HCT116 (cell line): Measurements from ENCODE around the gene AGAP1.

ENCODE experiments used
- CEBPB ChIP-seq: IDR thresholded peaks from 2 replicates; pipeline ENCODE4 v1.6.1; 2012; ENCODE audit warnings: low read depth
- EGR1 ChIP-seq: IDR thresholded peaks from 2 replicates; pipeline ENCODE4 v1.6.1; 2012; ENCODE audit warnings: low read depth
- EZH2phosphoT487 ChIP-seq: fragments of 200-600 bp; IDR thresholded peaks from 2 replicates; pipeline ENCODE4 v1.6.1; 2018; ENCODE audit warnings: antibody characterized with exemption, borderline replicate concordance
- MAX ChIP-seq: IDR thresholded peaks from 2 replicates; pipeline ENCODE4 v1.6.1; 2012
- POLR2A ChIP-seq: IDR thresholded peaks from 2 replicates; pipeline ENCODE4 v1.7.0; 2011; ENCODE audit warnings: borderline replicate concordance; ENCODE audit not compliant: insufficient read depth, insufficient read length; ENCODE audit errors: extremely low read depth
- POLR2AphosphoS5 ChIP-seq: IDR thresholded peaks from 2 replicates; pipeline ENCODE4 v1.6.1; 2011; ENCODE audit warnings: mild to moderate bottlenecking, low read depth, low read length, moderate library complexity
- SIN3A ChIP-seq: IDR thresholded peaks from 2 replicates; pipeline ENCODE4 v1.6.1; 2012; ENCODE audit warnings: low read depth
- SP1 ChIP-seq: IDR thresholded peaks from 2 replicates; pipeline ENCODE4 v1.6.1; 2012; ENCODE audit warnings: low read depth
- TCF7L2 ChIP-seq: IDR thresholded peaks from 2 replicates; pipeline ENCODE4 v1.7.0; 2011; ENCODE audit warnings: borderline replicate concordance, inconsistent platforms; ENCODE audit not compliant: insufficient read depth, insufficient read length; ENCODE audit errors: extremely low read depth
- ZNF274 ChIP-seq: fragments of 200-500 bp; sonication (Bioruptor generic); IDR thresholded peaks from 2 replicates; pipeline ENCODE4 v1.6.1; 2014; ENCODE audit warnings: mild to moderate bottlenecking, low read depth, low read length, inconsistent platforms
- TF ChIP-seq, protein P1 (sequence below), 3 experiments: fragments of 200-600 bp in 1 of 3; sonication (generic) in 1 of 3; IDR thresholded peaks in 2 of 3; conservative IDR thresholded peaks in 1 of 3; 2 replicates each; pipeline ENCODE4 v1.5.1; 2012 to 2017; ENCODE audit warnings: low read depth in 2 of 3, low read length in 2 of 3, antibody characterized with exemption in 1 of 3, borderline replicate concordance in 1 of 3, control low read depth in 1 of 3, mild to moderate bottlenecking in 1 of 3, mixed read lengths in 1 of 3, mixed run types in 1 of 3, moderate library complexity in 1 of 3; ENCODE audit not compliant: insufficient read depth in 1 of 3

DNA sequence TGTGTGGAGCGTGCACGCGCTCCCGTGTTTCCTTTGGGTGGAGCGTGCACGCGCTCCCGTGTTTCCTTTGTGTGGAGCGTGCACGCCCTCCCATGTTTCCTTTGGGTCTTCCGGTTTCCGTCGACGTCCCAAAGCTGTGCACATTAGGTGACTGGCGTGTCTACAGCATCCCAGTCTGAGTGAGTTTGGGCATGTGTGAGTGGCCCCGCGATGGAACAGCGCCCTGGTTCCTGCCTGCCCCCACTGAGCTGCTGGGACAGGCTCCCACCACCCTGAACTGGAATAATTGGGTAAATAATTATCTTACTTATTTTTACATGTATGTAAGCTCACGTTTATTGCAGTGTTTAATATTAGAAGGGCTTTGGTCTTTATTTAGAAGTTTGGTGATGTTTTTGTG lies 104.2 kb downstream of the AGAP1 start:
- TF ChIP-seq SIN3A (no peak), MAX (no peak), POLR2AphosphoS5 (no peak), SP1 (no peak), EZH2phosphoT487 (no peak), POLR2A (no peak), ZNF274 (no peak), TCF7L2 (no peak), EGR1 (no peak), CEBPB (no peak)
- TF ChIP-seq, protein P1, sequence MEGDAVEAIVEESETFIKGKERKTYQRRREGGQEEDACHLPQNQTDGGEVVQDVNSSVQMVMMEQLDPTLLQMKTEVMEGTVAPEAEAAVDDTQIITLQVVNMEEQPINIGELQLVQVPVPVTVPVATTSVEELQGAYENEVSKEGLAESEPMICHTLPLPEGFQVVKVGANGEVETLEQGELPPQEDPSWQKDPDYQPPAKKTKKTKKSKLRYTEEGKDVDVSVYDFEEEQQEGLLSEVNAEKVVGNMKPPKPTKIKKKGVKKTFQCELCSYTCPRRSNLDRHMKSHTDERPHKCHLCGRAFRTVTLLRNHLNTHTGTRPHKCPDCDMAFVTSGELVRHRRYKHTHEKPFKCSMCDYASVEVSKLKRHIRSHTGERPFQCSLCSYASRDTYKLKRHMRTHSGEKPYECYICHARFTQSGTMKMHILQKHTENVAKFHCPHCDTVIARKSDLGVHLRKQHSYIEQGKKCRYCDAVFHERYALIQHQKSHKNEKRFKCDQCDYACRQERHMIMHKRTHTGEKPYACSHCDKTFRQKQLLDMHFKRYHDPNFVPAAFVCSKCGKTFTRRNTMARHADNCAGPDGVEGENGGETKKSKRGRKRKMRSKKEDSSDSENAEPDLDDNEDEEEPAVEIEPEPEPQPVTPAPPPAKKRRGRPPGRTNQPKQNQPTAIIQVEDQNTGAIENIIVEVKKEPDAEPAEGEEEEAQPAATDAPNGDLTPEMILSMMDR (IDR thresholded peaks at IDR 0.05 in 2 of 3, conservative IDR thresholded peaks at IDR 0.05 in 1 of 3; ENCODE audit: borderline replicate concordance in 1 of 3, insufficient read depth in 1 of 3, low read depth in 2 of 3, low read length in 2 of 3): no peak
